ENCODE measurements around the gene LARP4B. TPM values are rescaled to one million over a fixed set of nuclear protein-coding genes. Genes with fewer than 3 reads are reported as not detected.

LARP4B gene
- total and polyA plus RNA-seq, 4 donors, result 5.5 to 20.4 (median 12.1) TPM

- no peaks in the 10 kb centered on the region for H3K9me3 ChIP-seq (ENCODE audit: control insufficient read depth in 4 of 4, low read length in 3 of 4)
- WGBS, result 92% methylated on average over 9 of the region's 9 CpGs
- DNase-seq (ENCODE audit: low spot score), result no peak
Measured at GRCh38 chr10:818526-819220, 112.8 kb downstream of the LARP4B start.

DNA sequence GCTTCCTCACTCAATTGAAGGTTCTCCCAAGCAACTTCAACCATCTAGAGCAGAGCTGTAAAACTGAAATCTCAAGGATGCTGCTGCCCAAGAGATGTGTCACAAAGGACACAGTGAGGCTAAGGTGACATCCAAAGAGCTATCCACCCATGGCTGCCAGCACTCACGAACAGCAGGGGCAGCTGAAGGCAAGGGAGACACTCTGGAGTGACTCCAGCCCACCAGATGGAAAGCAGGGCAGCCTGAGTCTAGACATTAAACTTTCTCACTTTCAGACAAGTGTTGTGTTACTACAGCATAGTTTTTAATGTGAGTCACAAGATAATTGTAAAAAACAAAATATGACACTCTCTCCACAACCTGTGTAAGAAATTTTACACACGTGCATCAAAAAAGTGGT, 113.5 kb downstream of the LARP4B start:
- H3K9ac ChIP-seq (ENCODE audit: low read depth in 1 of 2, low read length in 2 of 2), result no peak overlapping the region
- no peak overlapping the region for H3K27ac ChIP-seq (ENCODE audit: low read depth in 1 of 2, low read length in 2 of 2)
- peaks cover 17 to 79% (median 45%) of the 10 kb centered on the region in 4 donors for H3K36me3 ChIP-seq (ENCODE audit: control insufficient read depth in 4 of 4, insufficient read depth in 3 of 4, low read depth in 1 of 4, low read length in 3 of 4)
- H3K4me1 ChIP-seq (ENCODE audit: control insufficient read depth in 4 of 4, insufficient read depth in 4 of 4, low read length in 3 of 4), result no peaks in the 10 kb centered on the region
- H3K4me3 ChIP-seq (ENCODE audit: low read depth in 1 of 3, low read length in 3 of 3), result no peak overlapping the region
- no peaks in the 10 kb centered on the region for H3K9me3 ChIP-seq (ENCODE audit: control insufficient read depth in 4 of 4, low read length in 3 of 4)
- no peaks in the 10 kb centered on the region for H3K27me3 ChIP-seq (ENCODE audit: control insufficient read depth in 4 of 4, insufficient read depth in 4 of 4, low read length in 3 of 4)
- WGBS, result 96% methylated on average over 2 of the region's 2 CpGs
- no peak for DNase-seq (ENCODE audit: low spot score)
- TF ChIP-seq, protein P1, sequence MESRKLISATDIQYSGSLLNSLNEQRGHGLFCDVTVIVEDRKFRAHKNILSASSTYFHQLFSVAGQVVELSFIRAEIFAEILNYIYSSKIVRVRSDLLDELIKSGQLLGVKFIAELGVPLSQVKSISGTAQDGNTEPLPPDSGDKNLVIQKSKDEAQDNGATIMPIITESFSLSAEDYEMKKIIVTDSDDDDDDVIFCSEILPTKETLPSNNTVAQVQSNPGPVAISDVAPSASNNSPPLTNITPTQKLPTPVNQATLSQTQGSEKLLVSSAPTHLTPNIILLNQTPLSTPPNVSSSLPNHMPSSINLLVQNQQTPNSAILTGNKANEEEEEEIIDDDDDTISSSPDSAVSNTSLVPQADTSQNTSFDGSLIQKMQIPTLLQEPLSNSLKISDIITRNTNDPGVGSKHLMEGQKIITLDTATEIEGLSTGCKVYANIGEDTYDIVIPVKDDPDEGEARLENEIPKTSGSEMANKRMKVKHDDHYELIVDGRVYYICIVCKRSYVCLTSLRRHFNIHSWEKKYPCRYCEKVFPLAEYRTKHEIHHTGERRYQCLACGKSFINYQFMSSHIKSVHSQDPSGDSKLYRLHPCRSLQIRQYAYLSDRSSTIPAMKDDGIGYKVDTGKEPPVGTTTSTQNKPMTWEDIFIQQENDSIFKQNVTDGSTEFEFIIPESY (IDR thresholded peaks at IDR 0.05), result no peak
- TF ChIP-seq HNF4G (IDR thresholded peaks at IDR 0.05) (no peak), RAD21 (IDR thresholded peaks at IDR 0.05) (no peak), JUND (IDR thresholded peaks at IDR 0.05) (no peak), EGR1 (IDR thresholded peaks at IDR 0.05; ENCODE audit: low read depth in 2 of 2) (no peak), YY1 (IDR thresholded peaks at IDR 0.05) (no peak), SP1 (IDR thresholded peaks at IDR 0.05) (no peak), GABPA (IDR thresholded peaks at IDR 0.05 in 1 of 2, conservative IDR thresholded peaks at IDR 0.05 in 1 of 2) (no peak)
- TF ChIP-seq, protein P2, sequence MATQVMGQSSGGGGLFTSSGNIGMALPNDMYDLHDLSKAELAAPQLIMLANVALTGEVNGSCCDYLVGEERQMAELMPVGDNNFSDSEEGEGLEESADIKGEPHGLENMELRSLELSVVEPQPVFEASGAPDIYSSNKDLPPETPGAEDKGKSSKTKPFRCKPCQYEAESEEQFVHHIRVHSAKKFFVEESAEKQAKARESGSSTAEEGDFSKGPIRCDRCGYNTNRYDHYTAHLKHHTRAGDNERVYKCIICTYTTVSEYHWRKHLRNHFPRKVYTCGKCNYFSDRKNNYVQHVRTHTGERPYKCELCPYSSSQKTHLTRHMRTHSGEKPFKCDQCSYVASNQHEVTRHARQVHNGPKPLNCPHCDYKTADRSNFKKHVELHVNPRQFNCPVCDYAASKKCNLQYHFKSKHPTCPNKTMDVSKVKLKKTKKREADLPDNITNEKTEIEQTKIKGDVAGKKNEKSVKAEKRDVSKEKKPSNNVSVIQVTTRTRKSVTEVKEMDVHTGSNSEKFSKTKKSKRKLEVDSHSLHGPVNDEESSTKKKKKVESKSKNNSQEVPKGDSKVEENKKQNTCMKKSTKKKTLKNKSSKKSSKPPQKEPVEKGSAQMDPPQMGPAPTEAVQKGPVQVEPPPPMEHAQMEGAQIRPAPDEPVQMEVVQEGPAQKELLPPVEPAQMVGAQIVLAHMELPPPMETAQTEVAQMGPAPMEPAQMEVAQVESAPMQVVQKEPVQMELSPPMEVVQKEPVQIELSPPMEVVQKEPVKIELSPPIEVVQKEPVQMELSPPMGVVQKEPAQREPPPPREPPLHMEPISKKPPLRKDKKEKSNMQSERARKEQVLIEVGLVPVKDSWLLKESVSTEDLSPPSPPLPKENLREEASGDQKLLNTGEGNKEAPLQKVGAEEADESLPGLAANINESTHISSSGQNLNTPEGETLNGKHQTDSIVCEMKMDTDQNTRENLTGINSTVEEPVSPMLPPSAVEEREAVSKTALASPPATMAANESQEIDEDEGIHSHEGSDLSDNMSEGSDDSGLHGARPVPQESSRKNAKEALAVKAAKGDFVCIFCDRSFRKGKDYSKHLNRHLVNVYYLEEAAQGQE (IDR thresholded peaks at IDR 0.05), result no peak
- TF ChIP-seq, protein P3, sequence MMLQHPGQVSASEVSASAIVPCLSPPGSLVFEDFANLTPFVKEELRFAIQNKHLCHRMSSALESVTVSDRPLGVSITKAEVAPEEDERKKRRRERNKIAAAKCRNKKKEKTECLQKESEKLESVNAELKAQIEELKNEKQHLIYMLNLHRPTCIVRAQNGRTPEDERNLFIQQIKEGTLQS (IDR thresholded peaks at IDR 0.05), result no peak

More at GRCh38 chr10:818526-819220, 112.8 kb downstream of the LARP4B start:
- Histone ChIP-seq H3K4me3 (ENCODE audit: low read depth in 1 of 3, low read length in 3 of 3) (no peak overlapping the region), H3K36me3 (ENCODE audit: control insufficient read depth in 4 of 4, insufficient read depth in 3 of 4, low read depth in 1 of 4, low read length in 3 of 4) (peaks cover 13 to 81% (median 47%) of the 10 kb centered on the region in 4 donors), H3K4me1 (ENCODE audit: control insufficient read depth in 4 of 4, insufficient read depth in 4 of 4, low read length in 3 of 4) (no peaks in the 10 kb centered on the region), H3K27me3 (ENCODE audit: control insufficient read depth in 4 of 4, insufficient read depth in 4 of 4, low read length in 3 of 4) (no peaks in the 10 kb centered on the region), H3K27ac (ENCODE audit: low read depth in 1 of 2, low read length in 2 of 2) (no peak overlapping the region), H3K9ac (ENCODE audit: low read depth in 1 of 2, low read length in 2 of 2) (no peak overlapping the region)
- no peak for TF ChIP-seq NR2F2 (IDR thresholded peaks at IDR 0.05)
- TF ChIP-seq, protein P2 (IDR thresholded peaks at IDR 0.05), result no peak
- no peak for TF ChIP-seq YY1 (IDR thresholded peaks at IDR 0.05)
- no peak for TF ChIP-seq RAD21 (IDR thresholded peaks at IDR 0.05)
- TF ChIP-seq RXRA (IDR thresholded peaks at IDR 0.05), result no peak
- no peak for TF ChIP-seq SP1 (IDR thresholded peaks at IDR 0.05)
- TF ChIP-seq HNF4A (conservative IDR thresholded peaks at IDR 0.05), result no peak
- no peak for TF ChIP-seq FOXA2 (IDR thresholded peaks at IDR 0.05)
- TF ChIP-seq JUND (IDR thresholded peaks at IDR 0.05), result no peak
- TF ChIP-seq, protein P1 (IDR thresholded peaks at IDR 0.05), result no peak
- TF ChIP-seq FOXA1 (IDR thresholded peaks at IDR 0.05), result no peak
- TF ChIP-seq, protein P4, sequence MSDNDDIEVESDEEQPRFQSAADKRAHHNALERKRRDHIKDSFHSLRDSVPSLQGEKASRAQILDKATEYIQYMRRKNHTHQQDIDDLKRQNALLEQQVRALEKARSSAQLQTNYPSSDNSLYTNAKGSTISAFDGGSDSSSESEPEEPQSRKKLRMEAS (IDR thresholded peaks at IDR 0.05), result no peak
- TF ChIP-seq HNF4G (IDR thresholded peaks at IDR 0.05), result no peak
- no peak for TF ChIP-seq GABPA (IDR thresholded peaks at IDR 0.05 in 1 of 2, conservative IDR thresholded peaks at IDR 0.05 in 1 of 2)
- no peak for TF ChIP-seq TAF1 (conservative IDR thresholded peaks at IDR 0.05)
- TF ChIP-seq, protein P3 (IDR thresholded peaks at IDR 0.05), result no peak
